Upper lobe of left lung (tissue), 4 donors: ENCODE data around the gene KIAA2012.

Source experiments
- CTCF ChIP-seq, 6 experiments: fragments of 450-650 bp in 4 of 6; fragments of 200-600 bp in 2 of 6; sonication (generic) in 2 of 6; IDR thresholded peaks; one replicate each; pipeline ENCODE4 v1.5.1; 2016 to 2019; ENCODE audit warnings: antibody characterized with exemption in 6 of 6
- POLR2A ChIP-seq, 4 donors: fragments of 450-650 bp; IDR thresholded peaks; one replicate each; pipeline ENCODE4 v1.5.1; 2016 to 2017; ENCODE audit warnings: antibody characterized with exemption in 4 of 4, mild to moderate bottlenecking in 2 of 4
- POLR2AphosphoS5 ChIP-seq, 2 donors: sonication (generic); formaldehyde crosslinking; IDR thresholded peaks; one replicate each; pipeline ENCODE4 v1.5.1; 2017; ENCODE audit warnings: antibody characterized with exemption in 2 of 2

- TF ChIP-seq CTCF (IDR thresholded peaks at IDR 0.05) (no peak), POLR2A (IDR thresholded peaks at IDR 0.05) (no peak), POLR2AphosphoS5 (IDR thresholded peaks at IDR 0.05) (no peak)
Measured at GRCh38 chr2:202030691-202031090, 42.4 kb upstream of the KIAA2012 start.
